BLaER1 (cell line): ENCODE data around the gene HOXD4.

Experiments used
- H3K27ac ChIP-seq: shearing (Covaris generic); formaldehyde crosslinking; 2 replicates; pipeline ENCODE4 v1.8.1; 2022
- H3K27me3 ChIP-seq: shearing (Covaris generic); formaldehyde crosslinking; 2 replicates; pipeline ENCODE4 v1.8.1; 2022
- H3K36me3 ChIP-seq: shearing (Covaris generic); formaldehyde crosslinking; 2 replicates; pipeline ENCODE4 v1.8.1; 2022
- H3K4me1 ChIP-seq: shearing (Covaris generic); formaldehyde crosslinking; 2 replicates; pipeline ENCODE4 v1.8.1; 2022
- H3K4me2 ChIP-seq: shearing (Covaris generic); formaldehyde crosslinking; 2 replicates; pipeline ENCODE4 v1.8.1; 2022
- H3K4me3 ChIP-seq: shearing (Covaris generic); formaldehyde crosslinking; 2 replicates; pipeline ENCODE4 v1.8.1; 2022
- H3K9ac ChIP-seq: shearing (Covaris generic); formaldehyde crosslinking; 2 replicates; pipeline ENCODE4 v1.8.1; 2022
- H3K9me3 ChIP-seq: shearing (Covaris generic); formaldehyde crosslinking; 2 replicates; pipeline ENCODE4 v1.8.1; 2022
- H4K20me1 ChIP-seq: shearing (Covaris generic); formaldehyde crosslinking; 2 replicates; pipeline ENCODE4 v1.8.1; 2022
- Cebpa-rat ChIP-seq: shearing (Covaris generic); IDR thresholded peaks from 2 replicates; pipeline ENCODE4 v1.8.1; 2022

HOXD4 gene

GRCh38 chr2:176175709-176176607 lies 24.6 kb downstream of the HOXD4 start:
- Histone ChIP-seq H3K27me3 (peaks cover 65% of the 10 kb centered on the region), H3K9me3 (peaks cover 48% of the 10 kb centered on the region), H3K27ac (no peak overlapping the region), H3K9ac (no peak overlapping the region), H3K36me3 (no peaks in the 10 kb centered on the region), H3K4me1 (no peaks in the 10 kb centered on the region), H3K4me3 (no peak overlapping the region), H4K20me1 (no peaks in the 10 kb centered on the region), H3K4me2 (no peak overlapping the region)
- no peak for TF ChIP-seq Cebpa-rat

- H3K4me2 ChIP-seq, result no peak overlapping the region
- TF ChIP-seq Cebpa-rat, result no peak
- no peaks in the 10 kb centered on the region for H3K4me1 ChIP-seq
- H3K27me3 ChIP-seq, result peaks cover 53% of the 10 kb centered on the region
- H3K4me3 ChIP-seq, result no peak overlapping the region
- no peak overlapping the region for H3K9ac ChIP-seq
- peaks cover 35% of the 10 kb centered on the region for H3K9me3 ChIP-seq
- no peaks in the 10 kb centered on the region for H3K36me3 ChIP-seq
- H3K27ac ChIP-seq, result no peak overlapping the region
- no peaks in the 10 kb centered on the region for H4K20me1 ChIP-seq
These were observed 26.3 kb downstream of the HOXD4 start for GRCh38 chr2:176177580-176178037.

- H3K36me3 ChIP-seq, result no peaks in the 10 kb centered on the region
- H3K27me3 ChIP-seq, result peaks cover 47% of the 10 kb centered on the region
- H3K4me1 ChIP-seq, result no peaks in the 10 kb centered on the region
- H3K4me3 ChIP-seq, result no peak overlapping the region
- no peaks in the 10 kb centered on the region for H4K20me1 ChIP-seq
- no peak overlapping the region for H3K9ac ChIP-seq
- H3K27ac ChIP-seq, result no peak overlapping the region
- H3K9me3 ChIP-seq, result peaks cover 30% of the 10 kb centered on the region
- TF ChIP-seq Cebpa-rat, result no peak
- no peak overlapping the region for H3K4me2 ChIP-seq
These were observed 26.8 kb downstream of the HOXD4 start for GRCh38 chr2:176178038-176178756.

- Histone ChIP-seq H3K4me3 (no peak overlapping the region), H3K4me1 (no peaks in the 10 kb centered on the region), H3K27ac (no peak overlapping the region), H3K4me2 (no peak overlapping the region), H3K27me3 (peaks cover 41% of the 10 kb centered on the region), H4K20me1 (no peaks in the 10 kb centered on the region), H3K9ac (no peak overlapping the region), H3K9me3 (peaks cover 30% of the 10 kb centered on the region), H3K36me3 (no peaks in the 10 kb centered on the region)
- no peak for TF ChIP-seq Cebpa-rat
These were observed 27.5 kb downstream of the HOXD4 start for GRCh38 chr2:176178757-176179295.

GRCh38 chr2:176181551-176181950 lies 30.2 kb downstream of the HOXD4 start:
- H4K20me1 ChIP-seq, result no peaks in the 10 kb centered on the region
- H3K27me3 ChIP-seq, result peaks cover 20% of the 10 kb centered on the region; the same call in 1 of the 2 replicates
- no peak for TF ChIP-seq Cebpa-rat
- no peak overlapping the region for H3K9ac ChIP-seq
- no peaks in the 10 kb centered on the region for H3K36me3 ChIP-seq
- no peak overlapping the region for H3K4me2 ChIP-seq
- H3K4me1 ChIP-seq, result no peaks in the 10 kb centered on the region
- H3K9me3 ChIP-seq, result peaks cover 16% of the 10 kb centered on the region
- H3K27ac ChIP-seq, result no peak overlapping the region
- H3K4me3 ChIP-seq, result no peak overlapping the region

- TF ChIP-seq Cebpa-rat, result no peak
- Histone ChIP-seq H4K20me1 (no peaks in the 10 kb centered on the region), H3K4me1 (no peaks in the 10 kb centered on the region), H3K9me3 (peaks cover 16% of the 10 kb centered on the region), H3K9ac (no peak overlapping the region), H3K27ac (no peak overlapping the region), H3K4me2 (no peak overlapping the region), H3K4me3 (no peak overlapping the region), H3K27me3 (peaks cover 14% of the 10 kb centered on the region; the same call in 1 of the 2 replicates), H3K36me3 (no peaks in the 10 kb centered on the region)
These were observed 31.3 kb downstream of the HOXD4 start for GRCh38 chr2:176182671-176183070.

GRCh38 chr2:176184749-176185148 lies 33.4 kb downstream of the HOXD4 start:
- no peak for TF ChIP-seq Cebpa-rat
- Histone ChIP-seq H3K4me1 (no peaks in the 10 kb centered on the region), H3K9ac (no peak overlapping the region), H3K36me3 (no peaks in the 10 kb centered on the region), H3K4me2 (no peak overlapping the region), H3K4me3 (no peak overlapping the region), H3K27me3 (no peaks in the 10 kb centered on the region), H3K27ac (no peak overlapping the region), H3K9me3 (peaks cover 23% of the 10 kb centered on the region), H4K20me1 (no peaks in the 10 kb centered on the region)

GRCh38 chr2:176186024-176186423 lies 34.7 kb downstream of the HOXD4 start:
- Histone ChIP-seq H4K20me1 (no peaks in the 10 kb centered on the region), H3K27ac (no peak overlapping the region), H3K36me3 (no peaks in the 10 kb centered on the region), H3K4me2 (no peak overlapping the region), H3K27me3 (no peaks in the 10 kb centered on the region), H3K4me1 (no peaks in the 10 kb centered on the region), H3K4me3 (no peak overlapping the region), H3K9me3 (peaks cover 27% of the 10 kb centered on the region), H3K9ac (no peak overlapping the region)
- no peak for TF ChIP-seq Cebpa-rat

GRCh38 chr2:176187200-176187898 lies 36.0 kb downstream of the HOXD4 start:
- Histone ChIP-seq H3K4me1 (no peaks in the 10 kb centered on the region), H3K36me3 (no peaks in the 10 kb centered on the region), H3K27me3 (no peaks in the 10 kb centered on the region), H3K27ac (no peak overlapping the region), H3K9me3 (peaks cover 27% of the 10 kb centered on the region), H4K20me1 (no peaks in the 10 kb centered on the region), H3K4me3 (no peak overlapping the region), H3K4me2 (no peak overlapping the region), H3K9ac (no peak overlapping the region)
- no peak for TF ChIP-seq Cebpa-rat
